NCI-H69 (cell line): ENCODE results near the gene PRKCB.

Experiments
- DNase-seq: peaks from one replicate; lab custom pipeline; 2025; lab: John Stamatoyannopoulos, UW

Gene PRKCB

GRCh38 chr16:23943604-23944003 is 107.8 kb downstream of the PRKCB start:
- no peak for DNase-seq

DNA sequence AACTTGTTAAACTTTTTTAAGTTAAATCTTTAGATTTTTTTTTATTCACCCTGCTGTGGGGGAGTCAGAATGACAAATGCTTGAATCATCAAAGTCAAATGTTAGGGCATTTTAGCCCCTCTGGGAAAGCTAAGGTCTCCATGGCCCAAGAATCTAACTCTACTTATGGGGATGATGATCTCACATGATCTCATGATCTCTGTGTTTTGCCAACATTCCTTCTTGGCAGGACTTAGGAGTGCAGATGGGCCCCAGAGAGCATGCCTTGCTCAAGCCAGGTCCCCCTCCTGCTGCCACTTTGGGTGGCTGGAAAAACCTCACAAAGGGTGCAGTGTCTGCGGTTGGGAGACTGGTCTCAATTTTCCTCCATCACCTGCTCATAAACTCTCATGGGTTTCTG is 108.6 kb downstream of the PRKCB start:
- DNase-seq, result peak; percentile 17

DNA sequence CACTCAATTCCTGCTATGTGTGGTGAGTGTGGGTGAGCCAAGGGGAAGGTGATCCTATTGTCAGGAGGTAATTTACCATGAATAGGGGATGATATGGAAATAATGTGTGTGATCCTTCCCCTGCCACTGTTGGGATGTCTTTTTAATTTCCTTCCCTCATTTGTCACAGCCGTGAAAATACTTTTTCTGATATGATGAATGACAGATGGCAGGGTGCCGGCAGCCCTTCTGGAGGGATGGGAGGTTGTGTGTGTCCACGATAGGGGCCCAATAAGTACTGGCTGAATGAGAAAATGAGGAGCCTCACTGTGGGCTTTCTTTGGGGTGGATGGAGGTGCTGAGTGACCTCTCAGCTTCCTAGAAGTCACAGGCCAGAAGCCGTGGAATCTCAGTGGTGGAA is 109.5 kb downstream of the PRKCB start:
- DNase-seq, result peak; percentile 61

DNA sequence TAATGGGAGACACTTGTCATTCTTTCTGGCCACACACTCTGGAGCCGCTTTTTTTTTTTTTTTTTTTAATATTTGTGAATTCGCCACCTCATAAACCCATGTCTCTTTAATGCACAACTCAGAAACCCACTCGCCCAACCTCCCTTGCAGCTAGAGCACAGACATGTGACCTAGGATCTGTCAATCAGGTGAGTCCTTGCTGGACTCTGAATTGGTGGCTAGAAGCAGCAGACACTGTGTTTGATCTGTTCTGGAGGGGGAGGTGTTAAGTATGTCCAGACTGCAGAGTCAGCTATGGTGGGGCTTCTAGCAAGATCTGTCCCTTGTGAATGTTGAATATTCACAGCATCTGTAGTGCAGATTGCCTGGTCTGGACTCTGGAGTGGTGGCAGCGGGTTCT is 112.1 kb downstream of the PRKCB start:
- peak; percentile 76 for DNase-seq

- DNase-seq, result peak; percentile 96
Measured at GRCh38 chr16:23948949-23949411, 113.2 kb downstream of the PRKCB start.

DNA sequence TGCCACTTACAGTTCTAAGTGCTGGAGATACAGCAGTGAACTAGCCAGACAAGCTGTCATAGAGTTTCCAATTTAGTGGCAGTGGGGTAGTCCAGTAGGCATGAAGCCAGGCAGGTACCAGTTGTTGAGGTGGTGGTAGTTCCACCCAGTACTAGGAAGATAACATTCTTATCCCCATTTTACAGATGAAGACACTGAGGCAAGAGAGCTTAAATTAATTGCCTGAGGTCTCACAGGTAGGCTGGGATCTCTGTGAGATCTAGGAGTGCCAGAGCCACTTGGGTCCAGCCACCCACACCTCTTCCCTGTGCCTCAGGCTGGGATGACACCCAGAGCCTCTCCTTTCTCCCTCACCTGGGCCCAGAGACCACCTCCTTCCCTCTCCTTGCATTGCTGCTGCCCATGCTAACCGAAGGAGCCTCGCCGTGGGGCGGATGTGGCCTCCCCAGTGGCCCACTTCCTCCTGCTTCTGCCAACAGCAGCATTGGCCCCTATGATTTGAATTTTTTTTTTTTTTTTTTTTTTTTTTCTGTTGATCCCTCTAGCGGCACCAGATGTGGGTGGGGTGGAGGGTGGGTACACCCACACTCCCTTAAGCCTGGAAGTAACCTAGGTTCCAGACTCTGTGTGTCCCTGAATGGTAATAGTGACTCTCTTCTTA is 114.0 kb downstream of the PRKCB start:
- DNase-seq, result peak; percentile 44

DNA sequence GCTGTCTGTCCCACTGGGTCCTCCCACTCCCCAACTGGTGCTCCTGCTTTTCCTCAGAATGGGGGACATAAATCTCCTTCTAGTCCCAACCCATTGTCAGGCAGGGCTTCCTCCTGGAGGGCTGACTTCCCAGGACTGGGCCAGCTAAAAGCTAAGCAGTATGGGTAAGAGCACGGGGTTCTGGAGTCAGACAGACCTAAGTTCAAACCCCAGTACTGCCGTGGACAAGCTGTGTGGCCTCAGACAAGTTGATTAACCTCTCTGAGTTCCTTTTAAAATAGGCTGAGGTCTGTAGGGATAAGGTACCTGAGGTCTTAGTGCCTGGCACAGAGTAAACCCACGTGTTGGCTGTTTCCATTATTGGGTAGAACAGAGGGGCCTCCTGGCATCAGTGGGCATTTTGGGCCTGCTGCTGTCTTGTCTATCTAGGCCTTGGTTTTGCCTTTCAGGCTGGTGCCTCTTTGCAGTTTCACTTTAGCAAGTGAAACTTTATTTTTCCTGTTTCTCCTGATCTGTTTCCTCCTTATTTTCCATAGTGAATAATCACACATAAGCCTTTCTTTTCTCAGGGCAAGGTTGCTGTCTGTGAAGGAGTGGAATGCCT is 114.6 kb downstream of the PRKCB start:
- peak; percentile 25 for DNase-seq

DNA sequence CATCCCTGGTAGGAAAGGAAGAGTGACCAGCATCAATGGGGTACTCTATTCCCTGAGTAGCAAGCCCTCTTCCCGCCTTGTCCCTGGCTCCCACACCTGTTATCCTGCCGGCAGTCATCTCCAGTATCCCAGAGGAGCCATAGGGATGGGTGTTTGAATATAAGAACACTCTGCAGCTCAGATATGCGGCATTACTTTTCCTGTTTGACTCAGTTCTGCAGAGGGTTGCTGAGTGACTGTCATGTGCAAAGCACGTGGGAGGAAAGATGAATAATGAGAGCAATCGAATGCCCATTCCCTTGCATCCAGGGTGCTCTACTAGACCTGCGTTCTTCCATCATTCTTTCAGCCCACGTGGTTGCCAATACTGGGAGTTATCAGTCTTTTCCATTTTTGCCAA is 115.1 kb downstream of the PRKCB start:
- DNase-seq, result peak; percentile 47

DNA sequence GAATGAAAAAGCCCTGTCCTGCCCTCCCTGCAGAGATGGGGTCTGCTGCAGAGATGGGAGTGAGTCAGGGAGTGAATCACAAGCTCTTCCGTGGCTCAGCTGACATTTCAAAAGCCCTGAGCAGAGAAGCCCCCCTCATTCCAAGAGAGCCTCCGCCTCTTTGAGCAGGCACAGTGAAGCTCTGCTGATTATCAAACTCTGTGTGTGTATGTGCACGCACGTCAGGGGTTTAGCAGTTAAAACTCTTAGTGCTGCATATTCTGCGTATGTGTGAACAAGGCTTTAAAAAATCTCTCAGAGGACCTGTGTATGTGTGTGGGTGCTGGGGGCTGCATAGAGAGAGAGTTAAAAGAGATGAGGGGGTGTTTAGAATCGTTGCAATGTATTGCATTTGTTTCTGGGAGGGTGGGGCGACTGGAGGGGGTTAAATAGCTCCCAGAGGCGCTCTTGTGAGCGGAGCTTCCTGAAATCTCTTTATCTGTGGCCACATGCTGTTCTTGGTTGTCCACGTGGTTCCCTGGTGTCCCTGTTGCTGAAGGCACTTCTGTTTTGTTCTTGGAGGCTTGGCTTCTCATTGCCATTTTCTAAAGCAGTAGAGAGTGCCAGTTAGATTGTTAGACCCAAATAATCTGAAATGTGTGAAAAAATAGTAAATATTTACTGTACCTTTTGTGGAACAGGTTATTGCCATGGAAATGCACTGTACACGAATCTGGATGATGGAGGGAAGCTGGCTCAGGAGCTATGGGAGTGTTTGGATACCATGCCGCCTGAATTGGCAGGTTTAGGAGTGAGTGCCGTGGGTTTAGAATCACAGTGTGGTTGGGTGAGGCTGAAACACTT is 116.6 kb downstream of the PRKCB start:
- peak; percentile 88 for DNase-seq

DNA sequence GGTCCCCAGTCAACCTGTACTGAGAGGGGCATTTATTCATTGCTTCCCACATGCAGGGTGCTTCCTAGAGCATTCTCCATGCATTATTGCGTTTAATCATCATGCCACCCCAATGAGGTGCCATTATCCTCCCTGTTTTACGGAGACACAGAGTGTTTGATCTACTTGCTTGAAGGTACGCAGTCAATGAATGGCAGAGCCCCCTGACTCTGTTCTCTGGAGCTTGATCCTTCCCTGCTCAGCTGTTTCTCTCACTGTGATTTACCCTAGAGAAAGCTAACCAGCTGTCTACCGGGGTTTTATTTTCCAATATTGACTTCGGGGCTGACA is 117.2 kb downstream of the PRKCB start:
- no peak for DNase-seq

DNA sequence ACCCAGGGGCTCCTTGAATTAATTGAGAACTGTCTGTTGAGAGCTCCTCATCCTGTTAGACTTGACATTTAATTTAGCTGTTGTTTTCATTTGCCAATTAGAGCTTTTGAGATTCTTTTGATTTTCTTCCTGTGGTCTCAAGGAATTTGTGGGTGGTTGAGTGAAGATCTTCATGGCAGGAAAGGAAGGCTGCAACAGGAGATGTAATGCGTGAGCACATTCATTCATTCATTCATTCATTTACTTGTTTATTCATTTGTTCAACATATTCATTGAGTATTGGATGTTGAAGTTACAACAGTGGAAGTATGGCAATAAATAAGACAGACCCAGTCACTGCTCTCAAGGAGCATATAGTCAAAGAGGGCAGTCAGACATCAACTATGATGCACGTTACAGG is 117.7 kb downstream of the PRKCB start:
- no peak for DNase-seq

- DNase-seq, result no peak
Measured at GRCh38 chr16:23955088-23955487, 119.3 kb downstream of the PRKCB start.

DNA sequence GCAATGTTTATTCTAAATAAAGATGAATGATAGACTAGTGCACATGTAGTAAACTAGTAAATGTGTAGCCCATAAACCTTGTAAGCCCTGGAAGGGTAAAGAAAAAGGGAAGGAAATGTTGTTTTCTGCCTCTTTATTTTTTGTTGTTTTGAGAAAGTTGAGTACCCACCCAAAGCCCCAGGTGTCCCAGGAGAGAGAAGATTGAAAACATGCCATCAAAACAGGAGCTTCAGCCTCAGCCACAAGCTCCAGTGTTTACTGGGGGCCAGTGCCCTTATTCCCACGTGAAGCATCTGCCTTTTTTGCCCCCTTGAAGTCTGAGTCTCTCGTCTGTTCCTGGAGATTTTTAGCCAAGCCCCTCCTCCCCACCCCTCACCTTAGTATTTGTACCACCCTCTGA is 121.5 kb downstream of the PRKCB start:
- no peak for DNase-seq

- DNase-seq, result peak; percentile 92
Measured at GRCh38 chr16:23959072-23959751, 123.4 kb downstream of the PRKCB start.

DNA sequence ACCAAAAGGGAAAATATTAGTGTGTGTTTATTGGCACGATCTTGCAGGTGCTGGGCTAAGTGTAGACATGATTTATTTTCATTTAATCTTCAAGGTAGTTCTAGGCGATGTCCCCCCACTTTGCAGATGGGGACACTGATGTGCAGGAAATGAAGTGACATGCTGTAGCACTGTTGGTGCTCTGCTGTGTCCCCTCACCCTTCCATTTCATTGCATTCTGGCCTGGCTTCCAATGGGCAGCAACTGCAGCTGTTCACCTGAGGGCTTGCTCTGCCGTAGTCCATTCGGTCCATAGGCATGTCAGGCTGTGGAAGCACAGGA is 123.9 kb downstream of the PRKCB start:
- peak; percentile 41 for DNase-seq

- no peak for DNase-seq
Measured at GRCh38 chr16:23960081-23960885, 124.5 kb downstream of the PRKCB start.

DNA sequence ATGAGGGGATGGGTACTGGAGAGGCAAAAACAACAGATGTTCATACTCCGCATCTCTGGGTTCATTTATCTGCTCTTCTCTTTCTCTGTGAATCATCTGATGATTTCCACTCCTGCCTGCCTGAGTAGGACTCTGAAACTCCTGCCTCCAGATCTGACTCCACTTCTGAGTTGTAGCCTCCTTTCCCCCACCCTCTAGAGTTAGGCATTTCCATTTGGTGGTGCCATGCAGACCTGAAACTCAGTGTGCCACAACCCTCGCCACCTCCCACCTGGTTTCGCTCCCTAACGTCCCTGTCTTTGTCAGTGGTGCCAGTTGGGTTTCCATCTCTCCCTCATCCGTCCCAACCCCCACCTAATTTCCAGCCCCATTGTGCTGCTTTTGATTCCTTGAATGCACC is 126.2 kb downstream of the PRKCB start:
- no peak for DNase-seq

GRCh38 chr16:23964136-23964535 is 128.4 kb downstream of the PRKCB start:
- no peak for DNase-seq

DNA sequence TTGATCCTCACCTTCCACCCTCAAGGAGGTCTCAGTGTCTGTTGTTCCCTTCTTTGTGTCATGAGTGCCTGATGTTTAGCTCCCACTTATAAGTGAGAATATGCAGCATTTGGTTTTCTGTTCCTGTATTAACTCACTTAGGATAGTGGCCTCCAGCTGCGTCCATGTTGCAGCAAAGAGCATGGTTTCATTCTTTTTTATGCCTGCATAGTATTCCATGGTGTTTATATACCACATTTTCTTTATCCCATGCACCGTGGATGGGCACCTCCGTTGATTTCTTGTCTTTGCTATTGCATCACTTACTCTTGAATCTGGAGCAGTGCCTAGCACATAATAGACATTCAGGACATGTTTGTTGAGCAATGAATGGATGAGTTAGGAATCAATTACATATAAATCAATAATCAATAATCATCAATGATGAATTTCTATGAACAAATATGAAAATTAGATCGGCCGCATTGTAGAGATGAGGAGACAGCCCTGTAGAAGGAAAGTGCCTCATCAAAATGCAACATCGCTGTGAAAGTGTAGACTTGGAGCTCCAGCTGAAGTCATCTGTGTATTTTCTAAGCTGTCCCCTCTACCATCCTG is 129.5 kb downstream of the PRKCB start:
- no peak for DNase-seq

DNA sequence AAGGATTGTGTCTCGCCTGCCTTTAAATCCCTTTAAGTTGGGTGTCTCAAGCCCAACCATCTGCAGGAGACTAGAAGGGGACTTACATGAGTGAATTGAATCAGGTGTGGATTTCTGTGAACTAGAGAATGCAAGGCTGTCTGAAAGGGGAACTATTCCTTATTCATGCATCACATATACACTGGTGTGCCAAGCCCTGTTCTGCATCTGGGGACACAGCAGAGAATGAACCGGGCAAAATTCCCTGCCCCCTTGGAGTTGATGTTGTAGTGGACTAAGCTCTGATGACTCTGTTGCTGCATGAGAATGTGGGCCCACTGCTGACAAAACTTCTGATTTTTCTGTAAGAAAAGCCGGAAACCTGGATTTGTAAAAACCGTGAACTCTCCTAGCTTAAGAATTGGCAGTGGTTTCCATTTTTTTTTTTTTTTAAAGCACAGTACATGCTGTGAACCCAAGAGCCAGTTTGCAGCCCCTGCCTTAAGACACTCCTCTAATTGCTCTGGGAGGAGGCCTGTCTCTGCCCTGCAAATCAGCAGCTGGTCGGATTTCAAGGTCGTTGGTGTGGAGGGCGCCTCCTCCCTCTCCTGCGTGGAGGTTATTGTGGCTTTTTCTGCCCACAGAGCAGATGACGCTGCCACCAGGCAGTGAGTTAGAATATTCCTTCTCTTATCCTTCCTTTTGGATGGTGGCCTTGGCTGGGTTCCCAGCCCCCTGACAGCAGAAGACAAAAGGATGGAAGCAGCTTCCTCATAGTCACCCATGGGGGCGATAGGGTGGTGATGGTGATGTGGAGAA is 131.0 kb downstream of the PRKCB start:
- DNase-seq, result peak; percentile 89

GRCh38 chr16:23967775-23968174 is 132.0 kb downstream of the PRKCB start:
- no peak for DNase-seq
